HG02981 (cell line): Measurements from ENCODE around the gene ACSF2.

ENCODE experiments used
- ATAC-seq: cut with Tn5 transposase; IDR thresholded peaks from one replicate; pipeline ENCODE4 v1.9.1; 2021; ENCODE audit warnings: mild to moderate bottlenecking, moderate library complexity; ENCODE audit not compliant: unreplicated experiment

ACSF2 gene

DNA sequence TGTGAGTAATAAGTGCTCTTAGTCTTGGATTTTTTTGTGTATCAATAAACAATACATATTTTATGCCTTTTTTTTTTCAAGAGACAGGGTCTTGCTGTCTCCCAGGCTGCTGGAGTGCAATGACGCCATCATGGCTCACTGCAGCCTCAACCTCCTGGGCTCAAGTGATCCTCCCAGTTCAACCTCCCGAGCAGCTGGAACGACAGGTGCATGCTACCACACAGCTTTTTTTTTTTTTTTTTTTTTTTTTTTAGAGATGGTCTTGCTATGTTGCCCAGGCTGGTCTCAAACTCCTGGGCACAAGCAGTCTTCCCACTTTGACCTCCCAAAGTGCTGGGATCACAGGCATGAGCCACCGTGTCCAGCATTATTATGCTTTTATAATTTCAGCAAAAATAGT lies 13.0 kb downstream of the ACSF2 start:
- no peak for ATAC-seq

DNA sequence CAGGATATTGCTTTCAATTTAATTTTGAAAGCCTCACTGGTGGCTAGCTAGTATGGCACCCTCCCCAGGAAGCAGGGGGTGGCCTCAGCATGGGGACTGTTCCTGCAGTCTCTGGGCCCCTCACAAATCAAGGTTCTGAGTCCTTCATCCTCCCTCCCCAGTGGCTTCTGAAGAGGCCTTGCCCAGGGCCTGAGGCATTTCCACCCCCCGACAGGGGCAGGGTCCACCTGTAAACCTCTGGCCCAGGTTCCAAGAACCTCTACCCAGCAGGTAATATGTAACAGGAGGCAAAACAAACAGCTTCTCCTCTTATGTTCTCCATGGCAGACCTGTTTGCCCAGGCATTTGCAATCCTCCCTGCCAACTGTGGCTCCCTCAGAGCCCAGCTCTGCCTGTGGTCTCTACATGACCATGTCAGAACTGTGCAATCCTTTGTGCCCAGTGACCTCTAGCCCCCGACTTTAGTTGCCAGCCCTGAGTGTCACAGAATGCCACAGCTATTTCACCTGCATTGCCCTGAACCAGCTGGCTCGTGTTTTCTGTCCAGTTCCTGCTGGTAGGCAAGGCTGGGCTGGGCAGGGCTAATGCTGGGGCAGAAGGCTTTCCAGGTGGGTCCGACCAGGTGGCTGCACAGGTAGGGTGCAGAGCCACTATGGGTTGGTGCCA lies 14.3 kb downstream of the ACSF2 start:
- no peak for ATAC-seq

DNA sequence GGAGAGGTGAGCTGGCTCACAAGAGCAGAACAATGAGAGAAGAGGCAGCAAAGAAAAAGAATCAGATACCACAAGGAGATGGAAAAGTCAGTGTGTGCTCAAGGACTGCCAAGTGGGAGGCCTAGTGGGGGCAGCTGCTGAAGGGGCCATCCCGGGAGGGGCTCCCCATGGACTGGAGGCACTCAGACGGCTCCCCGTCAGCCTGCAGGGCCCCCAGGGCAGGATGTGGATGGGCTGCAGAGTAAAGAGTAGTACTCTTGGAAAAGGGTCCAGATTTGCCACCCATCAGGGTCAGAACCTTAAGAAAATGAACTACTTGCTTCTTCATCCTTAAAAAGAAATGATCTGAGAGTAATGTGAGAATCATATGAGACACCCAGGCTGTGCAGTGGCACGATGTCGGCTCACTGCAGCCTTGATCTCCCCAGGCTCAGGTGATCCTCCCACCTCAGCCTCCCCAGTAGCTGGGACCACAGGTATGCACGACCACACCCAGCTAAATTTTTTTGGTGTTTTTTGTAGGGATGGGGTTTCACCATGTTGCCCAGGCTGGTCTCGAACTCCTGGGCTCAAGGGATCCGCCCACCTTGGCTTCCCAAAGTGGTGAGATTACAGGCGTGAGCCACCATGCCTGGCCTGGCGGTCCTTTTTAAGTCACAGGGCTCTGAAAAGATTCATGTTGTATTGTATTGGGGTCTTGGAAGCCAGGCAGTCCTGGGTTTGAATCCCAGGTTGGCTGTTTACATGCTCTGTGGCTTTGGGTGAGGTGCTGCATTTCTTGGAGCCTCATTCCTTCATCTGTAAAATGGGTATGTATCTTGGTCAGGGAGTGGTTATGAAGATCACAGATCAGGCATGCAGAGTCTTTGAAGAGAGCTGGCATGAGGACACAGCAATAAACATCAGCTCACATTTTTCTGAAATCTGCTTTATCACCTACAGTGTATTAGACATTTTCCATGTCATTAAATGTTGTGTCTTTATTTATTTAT lies 15.1 kb downstream of the ACSF2 start:
- ATAC-seq: no peak

DNA sequence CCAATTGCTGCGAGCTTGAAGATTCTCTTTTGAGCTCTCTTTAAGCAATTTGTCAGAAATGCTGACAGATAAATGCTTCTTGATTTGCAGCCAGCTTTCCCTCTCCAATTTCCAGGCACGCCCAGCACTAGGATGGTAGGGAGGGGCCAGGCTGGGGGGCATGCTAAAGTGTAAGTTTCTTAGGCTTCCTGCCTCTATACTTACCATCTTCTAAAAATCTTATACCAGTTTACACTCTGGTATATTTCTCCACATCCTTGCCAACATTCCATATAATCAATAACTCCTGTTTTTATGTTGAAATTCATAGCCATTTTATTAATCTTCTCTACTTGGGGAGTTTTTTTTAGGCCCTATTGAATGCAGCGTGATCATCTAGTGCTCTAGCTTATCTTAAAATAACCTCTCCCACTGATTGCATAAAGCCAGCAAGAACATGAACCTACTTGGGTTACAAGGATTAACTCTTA lies 17.5 kb downstream of the ACSF2 start:
- ATAC-seq: no peak

DNA sequence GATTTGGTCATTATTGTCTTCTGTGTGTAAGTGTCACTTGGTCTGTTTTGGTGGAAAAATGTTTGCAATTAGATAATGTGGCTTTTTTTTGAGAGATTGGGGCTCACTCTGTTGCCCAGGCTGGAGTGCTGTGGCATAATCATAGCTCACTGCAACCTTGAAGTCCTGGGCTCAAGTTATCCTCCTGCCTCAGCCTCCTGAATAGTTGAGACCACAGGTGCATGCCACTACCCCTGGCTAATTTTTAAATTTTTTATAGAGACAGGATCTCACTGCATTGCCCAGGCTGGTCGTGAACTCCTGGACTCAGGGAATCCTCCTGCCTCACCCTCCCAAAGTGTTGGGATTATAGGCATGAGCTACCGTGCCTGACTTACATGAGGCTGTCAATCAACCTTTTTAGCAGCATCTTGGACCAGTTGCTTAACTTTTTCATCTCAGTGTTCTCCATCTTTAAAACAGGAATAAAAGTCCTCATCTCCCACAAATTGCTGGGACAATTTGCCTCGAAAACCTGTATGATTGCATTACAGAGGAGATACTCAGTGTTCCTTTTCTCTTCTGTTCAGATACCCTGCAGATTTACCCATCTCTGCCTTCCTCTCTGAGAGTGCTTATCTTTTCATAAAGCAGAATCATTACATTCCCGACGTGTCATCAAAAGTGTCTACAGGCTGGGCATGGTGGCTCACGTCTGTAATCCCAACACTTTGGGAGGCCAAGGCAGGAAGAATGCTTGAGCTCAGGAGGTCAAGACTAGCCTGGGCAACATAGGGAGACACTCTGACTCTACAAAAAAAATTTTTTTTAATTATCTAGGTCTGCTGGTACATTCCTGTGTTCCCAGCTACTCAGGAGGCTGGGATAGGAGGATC lies 19.1 kb downstream of the ACSF2 start:
- no peak for ATAC-seq

DNA sequence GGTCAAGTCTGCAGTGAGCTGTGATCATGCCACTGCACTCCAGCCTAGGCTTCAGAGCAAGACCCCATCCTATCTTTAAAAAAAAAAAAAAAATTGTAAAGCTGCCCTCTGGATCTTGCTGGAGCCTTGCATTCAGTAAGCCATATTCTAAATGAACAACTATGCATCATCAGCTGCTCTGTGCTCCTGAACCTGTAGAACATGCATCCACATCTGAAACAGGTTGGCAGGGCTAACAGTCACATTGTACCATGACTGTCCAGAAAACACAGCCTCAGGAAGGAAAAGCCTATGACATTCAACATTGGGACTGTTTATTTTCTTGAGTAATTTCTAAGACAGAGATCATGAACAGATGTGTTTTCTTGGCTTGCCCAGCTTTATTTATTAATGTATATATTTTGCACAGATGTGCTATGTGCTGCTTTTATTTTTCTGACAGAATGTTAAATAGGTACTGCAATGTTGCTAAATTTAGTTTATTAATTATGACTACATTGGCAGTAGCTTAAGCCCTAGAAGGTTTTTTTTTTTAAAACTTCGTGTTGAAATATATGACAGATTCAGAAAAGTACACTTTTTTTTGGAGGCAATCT lies 19.8 kb downstream of the ACSF2 start:
- no peak for ATAC-seq

DNA sequence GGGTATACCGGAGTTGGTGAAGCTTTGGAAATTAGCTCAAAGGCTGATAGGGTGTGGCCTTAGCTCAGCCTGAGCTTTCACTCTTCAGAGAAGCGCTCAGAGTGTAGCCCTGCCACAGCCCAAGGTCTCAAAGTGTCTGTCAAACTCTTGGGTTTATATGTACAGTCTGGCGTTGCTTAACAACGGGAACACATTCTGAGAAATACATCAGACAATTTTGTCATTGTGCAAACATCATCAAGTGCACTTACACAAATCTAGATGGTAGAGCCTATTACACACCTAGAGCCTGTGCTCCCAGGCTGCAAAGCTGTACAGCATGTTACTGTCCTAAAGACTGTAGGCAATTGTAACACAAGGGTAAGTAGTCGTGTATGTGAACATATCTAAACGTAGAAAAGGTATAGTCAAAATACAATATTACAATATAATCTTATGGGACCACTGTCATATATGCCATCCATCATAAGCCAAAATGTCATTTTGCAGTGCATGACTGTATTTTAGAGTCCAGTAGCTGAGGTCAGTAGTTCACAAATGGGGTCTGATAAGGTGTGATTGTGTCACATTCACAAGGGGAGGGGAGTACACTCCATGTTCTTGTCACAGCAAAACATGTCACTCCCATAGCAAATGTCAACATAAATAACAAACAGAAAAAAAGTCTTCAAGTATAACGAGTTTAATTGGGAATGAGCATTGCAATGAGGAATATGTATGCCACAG lies 22.0 kb downstream of the ACSF2 start:
- ATAC-seq: no peak

DNA sequence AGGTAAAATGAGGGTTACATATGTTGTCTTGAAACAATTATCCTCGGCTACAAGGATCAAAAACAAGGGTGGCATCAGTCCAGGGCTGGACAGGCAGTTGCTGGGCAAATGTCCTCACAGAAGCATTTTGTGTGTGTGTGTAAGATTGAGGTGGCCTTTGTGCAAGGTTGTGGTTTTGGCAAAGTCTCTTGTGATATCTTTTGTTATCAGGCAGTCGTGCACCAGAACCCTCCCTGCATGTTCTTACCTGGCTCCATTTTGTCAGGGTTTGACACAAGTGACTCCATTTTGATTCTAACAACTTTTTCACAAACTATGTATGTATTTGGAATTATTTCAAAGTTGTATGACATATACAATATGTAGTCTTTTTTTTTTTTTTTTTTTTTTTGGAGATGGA lies 22.6 kb downstream of the ACSF2 start:
- ATAC-seq: no peak

DNA sequence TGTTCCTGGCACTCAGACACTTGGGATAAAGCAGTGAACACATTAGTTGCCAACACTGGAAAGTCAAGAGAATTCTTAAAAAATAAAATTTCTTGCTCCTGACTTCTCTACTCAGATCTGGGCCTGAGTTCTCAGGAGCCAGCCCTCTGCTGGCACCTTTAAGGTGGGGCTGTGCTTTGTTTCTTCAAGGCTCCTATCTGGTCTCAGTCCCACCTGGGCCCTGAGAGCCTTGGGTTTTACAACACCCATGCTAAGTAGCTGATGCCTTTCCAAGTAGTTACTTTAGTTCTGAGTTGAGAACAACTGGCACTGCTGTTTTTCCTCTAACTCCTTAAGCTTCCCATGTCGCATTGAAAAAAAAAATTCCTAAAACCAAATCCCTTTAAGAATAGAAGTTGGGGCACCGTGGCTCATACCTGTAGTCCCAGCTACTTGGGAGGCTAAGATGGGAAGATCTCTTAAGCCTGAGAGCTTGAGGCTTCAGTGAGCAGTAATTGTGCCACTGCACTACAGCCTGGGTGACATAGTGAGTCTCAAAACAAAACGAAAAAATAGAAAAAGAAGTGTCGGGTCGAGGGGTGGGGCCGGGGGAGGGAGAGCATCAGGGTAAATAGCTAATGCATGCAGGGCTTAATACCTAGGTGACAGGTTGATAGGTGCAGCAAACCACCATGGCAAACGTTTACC lies 26.1 kb downstream of the ACSF2 start:
- ATAC-seq: no peak

DNA sequence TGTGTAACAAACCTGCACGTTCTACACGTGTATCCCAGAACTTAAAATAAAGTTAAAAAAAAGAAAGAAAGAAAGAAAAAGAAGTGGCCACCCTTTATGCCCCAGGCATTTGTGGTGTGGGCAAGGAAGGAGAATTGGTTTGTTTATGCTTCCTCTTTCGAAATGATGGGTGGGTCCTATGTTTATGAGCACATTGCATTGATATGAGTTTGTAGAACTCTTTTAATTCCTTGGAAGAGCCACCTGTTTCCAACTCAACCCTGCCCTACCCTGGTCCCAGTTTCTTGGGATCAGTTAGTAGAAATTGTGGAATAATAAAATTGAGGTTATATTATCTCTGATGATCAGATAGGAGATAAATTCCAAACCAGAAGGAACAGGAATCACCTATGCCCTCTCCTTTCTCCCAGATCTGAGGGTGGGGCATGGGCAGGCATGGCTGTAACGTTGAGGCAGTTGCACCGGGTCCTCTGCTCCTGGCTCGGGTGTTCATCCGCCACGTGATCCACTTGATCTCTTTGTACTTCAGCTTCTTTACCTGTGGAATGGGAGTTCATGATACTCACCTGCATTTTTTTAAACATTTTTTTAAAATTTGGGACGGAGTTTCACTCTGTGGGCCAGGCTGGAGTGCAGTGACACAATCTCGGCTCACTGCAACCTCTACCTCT lies 26.7 kb downstream of the ACSF2 start:
- no peak for ATAC-seq

DNA sequence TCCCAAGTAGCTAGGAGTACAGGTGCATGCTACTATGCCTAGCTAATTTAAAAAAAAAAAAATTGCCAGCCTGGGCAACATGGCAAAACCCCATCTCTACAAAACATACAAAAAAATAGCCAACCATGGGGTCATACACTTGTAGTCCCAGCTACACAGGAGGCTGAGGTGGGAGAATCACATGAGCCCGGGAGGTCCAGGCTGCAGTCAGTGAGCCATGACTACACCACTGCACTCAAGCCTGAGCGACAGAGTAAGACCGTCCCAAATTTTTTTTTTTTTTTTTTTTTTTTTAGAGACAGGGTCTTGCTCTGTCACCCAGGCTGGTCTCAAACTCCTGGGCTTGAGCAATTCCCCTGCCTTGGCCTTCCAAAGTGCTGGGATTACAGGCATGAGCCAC lies 27.9 kb downstream of the ACSF2 start:
- no peak for ATAC-seq

DNA sequence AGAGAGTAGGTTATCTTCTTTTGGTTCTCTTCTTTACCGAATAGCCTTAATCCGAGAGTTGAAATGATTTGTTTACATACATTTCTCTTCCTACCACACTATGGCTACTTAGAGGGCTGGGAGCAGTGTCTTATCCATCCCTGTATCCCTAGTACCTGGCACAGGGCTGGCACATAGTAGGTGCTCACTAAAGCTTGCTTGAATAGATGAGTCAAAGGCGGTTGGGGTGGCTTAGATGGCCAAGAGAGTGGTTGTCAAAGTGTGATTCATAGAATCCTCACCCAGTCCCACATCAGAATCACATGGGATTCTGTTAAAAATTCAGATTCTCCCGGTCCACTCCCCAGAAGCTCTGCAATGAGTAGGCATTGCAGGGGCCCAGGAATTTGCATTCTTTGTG lies 31.6 kb downstream of the ACSF2 start:
- ATAC-seq: no peak

DNA sequence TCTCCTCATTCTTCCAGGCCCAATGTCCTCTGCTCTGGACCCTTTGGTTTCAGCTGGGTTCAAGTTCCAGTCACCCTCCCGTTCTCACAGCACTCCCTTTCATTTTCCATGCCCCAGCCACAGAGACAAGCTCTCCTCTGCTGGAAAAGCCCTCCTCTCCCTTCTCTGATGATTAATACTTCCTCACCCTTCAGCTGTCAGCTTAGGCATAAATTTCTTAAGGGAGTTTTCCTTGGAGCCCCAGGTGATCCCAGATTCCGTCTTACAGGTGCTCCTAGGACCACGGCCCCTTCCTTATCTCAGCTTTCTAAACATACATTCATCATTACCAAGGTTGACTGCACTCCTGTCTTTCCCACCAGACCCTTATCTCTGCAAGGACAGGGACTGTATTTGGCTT lies 32.3 kb downstream of the ACSF2 start:
- ATAC-seq: no peak

DNA sequence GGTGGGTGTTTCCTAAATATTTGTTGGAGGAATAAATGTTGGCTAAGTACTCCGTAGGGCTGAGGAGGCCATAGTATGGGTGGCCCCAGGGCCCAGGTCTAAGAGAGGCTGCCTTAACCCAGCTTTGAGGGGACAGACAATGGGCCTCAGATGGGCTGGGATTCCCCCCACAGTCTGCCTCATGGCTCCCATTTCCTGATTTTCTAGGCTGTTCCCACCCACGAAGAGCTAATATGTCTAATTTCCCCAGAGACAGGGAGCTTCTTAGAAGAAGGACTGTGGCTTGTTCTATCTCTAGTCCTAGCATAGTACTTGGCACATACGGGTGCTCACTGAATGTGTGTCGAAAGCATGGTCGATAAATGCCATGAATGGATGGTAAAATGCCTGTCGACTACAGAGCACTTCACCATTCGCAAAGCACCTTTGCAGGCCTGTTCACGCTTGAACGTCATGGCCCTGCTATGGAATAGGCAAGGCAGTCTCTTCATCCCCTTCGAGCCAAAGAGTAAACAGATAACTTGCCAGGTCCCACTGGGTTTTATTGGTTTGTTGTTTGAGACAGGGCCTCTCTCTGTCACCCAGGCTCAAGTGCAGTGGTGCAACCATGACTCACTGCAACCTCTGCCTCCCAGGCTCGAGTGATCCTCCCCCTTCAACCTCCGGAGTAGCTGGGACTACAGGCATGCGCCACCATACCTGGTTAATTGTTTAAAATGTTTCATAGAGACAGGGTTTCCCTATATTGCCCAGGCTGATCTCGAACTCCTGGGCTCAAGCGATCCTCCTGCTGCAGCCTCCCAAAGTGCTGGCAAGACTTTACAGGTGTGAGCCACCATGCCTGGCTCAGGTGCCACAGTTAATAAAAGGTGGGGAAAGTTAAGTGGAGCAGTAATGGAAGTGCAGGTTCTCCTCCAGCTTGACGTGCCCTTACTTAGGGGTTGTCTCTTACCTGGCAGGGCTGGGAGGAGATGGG lies 33.0 kb downstream of the ACSF2 start:
- no peak for ATAC-seq

DNA sequence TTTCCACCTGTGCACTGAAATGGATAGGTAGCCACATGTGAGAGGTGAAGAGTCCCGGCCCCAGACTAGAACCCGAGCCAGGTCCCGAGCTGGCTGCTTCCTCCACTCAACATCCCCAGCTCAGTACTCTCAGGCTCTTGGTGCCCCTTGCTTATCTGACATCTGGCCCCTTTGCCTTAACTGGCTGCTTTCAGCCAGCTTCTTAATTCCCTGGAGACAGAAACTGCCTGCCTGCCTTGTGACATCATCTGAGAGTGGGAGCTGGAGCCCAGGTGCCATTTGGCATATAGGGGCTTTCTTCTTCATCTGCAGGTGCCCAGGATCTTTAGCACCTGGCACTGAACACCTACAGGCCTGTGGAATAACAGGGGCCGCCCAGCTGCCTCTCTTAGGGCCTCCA lies 33.7 kb downstream of the ACSF2 start:
- no peak for ATAC-seq

DNA sequence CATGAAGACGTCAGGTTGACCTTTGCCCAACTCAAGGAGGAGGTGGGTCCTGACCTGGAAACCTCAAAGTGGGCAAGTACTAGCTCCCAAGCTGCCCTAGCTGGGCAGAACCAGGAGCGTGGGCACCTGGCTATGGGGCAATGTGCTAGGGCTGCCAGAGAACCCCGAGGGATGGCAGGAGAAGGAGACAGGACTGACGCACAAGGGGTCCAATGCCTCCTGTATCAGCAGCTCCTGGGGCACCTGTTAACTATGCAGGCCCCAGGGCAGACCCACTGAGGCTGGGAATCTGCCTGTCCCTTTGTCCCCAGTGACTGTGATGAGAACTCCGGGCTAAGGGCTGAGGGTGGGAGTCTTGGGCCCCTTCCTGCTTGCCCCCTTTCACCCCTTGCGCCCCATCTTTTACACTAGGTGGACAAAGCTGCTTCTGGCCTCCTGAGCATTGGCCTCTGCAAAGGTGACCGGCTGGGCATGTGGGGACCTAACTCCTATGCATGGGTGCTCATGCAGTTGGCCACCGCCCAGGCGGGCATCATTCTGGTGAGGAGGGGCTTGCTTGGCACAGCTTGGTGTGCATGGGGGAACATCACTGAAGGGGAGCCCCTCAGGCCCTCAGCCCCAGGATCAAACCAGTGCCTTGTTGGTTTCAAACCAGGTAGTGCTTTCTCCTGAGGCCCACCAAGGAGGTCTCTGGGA lies 35.0 kb downstream of the ACSF2 start:
- no peak for ATAC-seq

DNA sequence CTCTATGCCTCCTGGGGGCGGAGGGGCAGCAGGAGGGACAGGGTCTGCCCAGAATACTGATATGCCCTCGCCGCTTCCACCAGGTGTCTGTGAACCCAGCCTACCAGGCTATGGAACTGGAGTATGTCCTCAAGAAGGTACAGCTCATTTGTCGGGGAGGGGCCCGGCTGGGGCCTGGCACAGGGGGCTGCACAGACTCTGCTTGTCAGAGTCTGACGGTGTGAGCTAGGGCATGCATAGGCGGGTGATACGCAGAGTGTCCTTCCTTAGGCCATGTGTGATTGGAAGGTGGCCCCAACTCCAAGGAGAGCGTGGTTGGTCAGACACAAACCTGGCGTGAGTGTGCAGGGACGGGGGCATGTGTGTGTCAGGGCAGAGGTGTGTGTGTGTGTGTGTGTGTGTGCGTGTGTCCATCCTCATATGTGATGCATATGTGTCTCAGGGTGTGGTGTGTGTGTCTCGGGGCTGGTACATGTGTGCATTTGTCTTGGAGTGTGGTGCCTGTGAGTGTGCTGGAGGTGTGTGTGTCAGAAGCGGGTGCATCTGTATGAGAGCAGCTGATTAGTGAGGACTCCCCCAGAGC lies 35.6 kb downstream of the ACSF2 start:
- no peak for ATAC-seq
